HCT116 (cell line): ENCODE results near the gene RIT2. TPM values are rescaled to one million over a fixed set of nuclear protein-coding genes. Genes with fewer than 3 reads are reported as not detected.

ENCODE experiments used
- ATAC-seq: fragments of 200-7000 bp; cut with Tn5 transposase; 2 replicates; pipeline ENCODE4 v1.9.1; 2020; ENCODE audit warnings: mild to moderate bottlenecking, moderate library complexity
- BruUV-seq: library from RNA; stranded (reverse); fragments of 400-500 nt; replicated peaks from 2 replicates; lab custom pipeline; 2021; lab: Mats Ljungman, UMichigan
- CTCF ChIA-PET: fragments of 300-600 bp; sonication (Branson Sonifier 250); formaldehyde crosslinking; loops from one replicate; lab custom pipeline; 2021; ENCODE audit warnings: antibody characterized with exemption; lab: Charles Lee
- POLR2A ChIA-PET: fragments of 300-600, 350-600 bp; sonication (Branson Sonifier 250); formaldehyde crosslinking; loops from one replicate; lab custom pipeline; 2021; ENCODE audit warnings: antibody characterized with exemption; lab: Charles Lee
- RAD21 ChIA-PET, 2 experiments: fragments of 300-600 bp; sonication (Branson Sonifier 250); formaldehyde crosslinking; loops; one replicate each; lab custom pipeline; 2023; ENCODE audit warnings: low total read pairs in 2 of 2; ENCODE audit not compliant: uncharacterized antibody in 2 of 2, unreplicated experiment in 2 of 2, low non-redundant PET in 1 of 2; lab: Charles Lee
- DNase-seq: peaks from one replicate; pipeline ENCODE4 v3.0.0-alpha.2; 2010; ENCODE audit warnings: low read depth, low spot score
- H2AFZ ChIP-seq: fragments of 200-600 bp; shearing (Covaris generic), sonication (generic); 2 replicates; pipeline ENCODE4 v1.6.1; 2017; ENCODE audit warnings: low read depth, mixed run types, mixed read lengths, antibody characterized with exemption, low read length; ENCODE audit not compliant: poor library complexity, severe bottlenecking
- H3K27ac ChIP-seq: 2 replicates; pipeline ENCODE4 v1.5.1; 2012; ENCODE audit warnings: low read depth, low read length
- H3K27me3 ChIP-seq: fragments of 200-600 bp; sonication (generic); 2 replicates; pipeline ENCODE4 v1.6.1; 2016; ENCODE audit warnings: mixed run types, low read length, mixed read lengths; ENCODE audit not compliant: insufficient read depth
- H3K36me3 ChIP-seq, 2 experiments: fragments of 200-500 bp in 1 of 2; fragments of 200-600 bp in 1 of 2; sonication (Bioruptor generic) in 1 of 2; sonication (generic) in 1 of 2; 2 replicates each; pipeline versions ENCODE4 v1.5.1 to v1.6.1; 2014 to 2016; ENCODE audit warnings: low read length in 2 of 2, inconsistent platforms in 1 of 2, mixed read lengths in 1 of 2, mixed run types in 1 of 2; ENCODE audit not compliant: insufficient read depth in 2 of 2, control insufficient read depth in 1 of 2
- H3K4me1 ChIP-seq, 2 experiments: fragments of 200-600 bp in 1 of 2; sonication (generic) in 1 of 2; 2 replicates each; pipeline versions ENCODE4 v1.5.1 to v1.6.1; 2012 to 2017; ENCODE audit warnings: low read length in 2 of 2, inconsistent platforms in 1 of 2, mild to moderate bottlenecking in 1 of 2, mixed read lengths in 1 of 2, mixed run types in 1 of 2, moderate library complexity in 1 of 2; ENCODE audit not compliant: insufficient read depth in 2 of 2, control insufficient read depth in 1 of 2
- H3K4me2 ChIP-seq: fragments of 200-600 bp; sonication (generic); 2 replicates; pipeline ENCODE4 v1.6.1; 2017; ENCODE audit warnings: mixed run types, low read length, mixed read lengths
- H3K4me3 ChIP-seq, 2 experiments: fragments of 200-600 bp in 1 of 2; sonication (generic) in 1 of 2; replicated peaks in 1 of 2; 2 replicates each; pipeline ENCODE4 v1.5.1; 2011 to 2016; ENCODE audit warnings: low read length in 2 of 2, control low read depth in 1 of 2, low read depth in 1 of 2, mild to moderate bottlenecking in 1 of 2, mixed read lengths in 1 of 2, mixed run types in 1 of 2
- H3K79me2 ChIP-seq: fragments of 200-600 bp; sonication (generic); 2 replicates; pipeline ENCODE4 v1.6.1; 2017; ENCODE audit warnings: mild to moderate bottlenecking, mixed run types, low read length, moderate library complexity, mixed read lengths; ENCODE audit not compliant: insufficient read depth
- H3K9ac ChIP-seq: fragments of 200-600 bp; sonication (generic); 2 replicates; pipeline ENCODE4 v1.6.1; 2016; ENCODE audit warnings: low read length, mixed read lengths
- H3K9me2 ChIP-seq: fragments of 200-600 bp; sonication (generic), shearing (Covaris generic); 2 replicates; pipeline ENCODE4 v1.6.1; 2017; ENCODE audit warnings: mixed run types, mild to moderate bottlenecking, moderate library complexity; ENCODE audit not compliant: insufficient read depth
- H3K9me3 ChIP-seq, 2 experiments: fragments of 200-500 bp in 1 of 2; fragments of 200-600 bp in 1 of 2; sonication (Bioruptor generic) in 1 of 2; sonication (generic) in 1 of 2; 2 replicates each; pipeline ENCODE4 v1.6.1; 2014 to 2017; ENCODE audit warnings: low read length in 2 of 2, mixed read lengths in 2 of 2, inconsistent platforms in 1 of 2, low read depth in 1 of 2, mild to moderate bottlenecking in 1 of 2, mixed run types in 1 of 2, moderate library complexity in 1 of 2; ENCODE audit not compliant: control insufficient read depth in 1 of 2, insufficient read depth in 1 of 2
- H4K20me1 ChIP-seq: fragments of 200-600 bp; sonication (generic), shearing (Covaris generic); 2 replicates; pipeline ENCODE4 v1.6.1; 2017; ENCODE audit warnings: mixed run types, mild to moderate bottlenecking, moderate library complexity; ENCODE audit not compliant: insufficient read depth
- CBX3 ChIP-seq: IDR thresholded peaks from 2 replicates; pipeline ENCODE4 v1.6.1; 2012; ENCODE audit warnings: low read depth
- EGR1 ChIP-seq: IDR thresholded peaks from 2 replicates; pipeline ENCODE4 v1.6.1; 2012; ENCODE audit warnings: low read depth
- ELF1 ChIP-seq: IDR thresholded peaks from 2 replicates; pipeline ENCODE4 v1.6.1; 2012; ENCODE audit warnings: low read depth, borderline replicate concordance
- EZH2 ChIP-seq: fragments of 200-600 bp; sonication (generic); IDR thresholded peaks from 2 replicates; pipeline ENCODE4 v1.6.1; 2017; ENCODE audit warnings: antibody characterized with exemption, mixed run types
- FOSL1 ChIP-seq: IDR thresholded peaks from 2 replicates; pipeline ENCODE4 v1.6.1; 2012; ENCODE audit warnings: low read depth
- POLR2AphosphoS5 ChIP-seq: IDR thresholded peaks from 2 replicates; pipeline ENCODE4 v1.6.1; 2011; ENCODE audit warnings: mild to moderate bottlenecking, low read depth, low read length, moderate library complexity
- RAD21 ChIP-seq: IDR thresholded peaks from 2 replicates; pipeline ENCODE4 v1.6.1; 2012; ENCODE audit warnings: low read depth, mild to moderate bottlenecking
- YY1 ChIP-seq: IDR thresholded peaks from 2 replicates; pipeline ENCODE4 v1.6.1; 2011; ENCODE audit warnings: low read length, low read depth, moderate library complexity, mild to moderate bottlenecking; ENCODE audit not compliant: insufficient replicate concordance; ENCODE audit errors: extremely low read depth
- ZFX ChIP-seq: fragments of 450-650 bp; IDR thresholded peaks from 2 replicates; pipeline ENCODE4 v1.6.1; 2017
- ZNF274 ChIP-seq: fragments of 200-500 bp; sonication (Bioruptor generic); IDR thresholded peaks from 2 replicates; pipeline ENCODE4 v1.6.1; 2014; ENCODE audit warnings: mild to moderate bottlenecking, low read depth, low read length, inconsistent platforms
- intact Hi-C: fragments of 100-400 bp; cut with micrococcal nuclease; formaldehyde crosslinking; loops from 2 replicates; pipeline ENCODE4 v1.10.0; 2022
- total RNA-seq: library from RNA; stranded (reverse); gene quantifications from one replicate; pipeline ENCODE4 v1.2.1, GENCODE V29; 2021; ENCODE audit not compliant: unreplicated experiment
- TF ChIP-seq, protein P1 (sequence below): IDR thresholded peaks from 2 replicates; pipeline ENCODE4 v1.6.1; 2012
- TF ChIP-seq, protein P2 (sequence below): IDR thresholded peaks from 2 replicates; pipeline ENCODE4 v1.6.1; 2011; ENCODE audit warnings: mild to moderate bottlenecking, low read length, moderate library complexity; ENCODE audit not compliant: insufficient replicate concordance; ENCODE audit errors: extremely low read depth

The RIT2 gene
- total RNA-seq, 1 experiment from 2014 or later: not detected

DNA sequence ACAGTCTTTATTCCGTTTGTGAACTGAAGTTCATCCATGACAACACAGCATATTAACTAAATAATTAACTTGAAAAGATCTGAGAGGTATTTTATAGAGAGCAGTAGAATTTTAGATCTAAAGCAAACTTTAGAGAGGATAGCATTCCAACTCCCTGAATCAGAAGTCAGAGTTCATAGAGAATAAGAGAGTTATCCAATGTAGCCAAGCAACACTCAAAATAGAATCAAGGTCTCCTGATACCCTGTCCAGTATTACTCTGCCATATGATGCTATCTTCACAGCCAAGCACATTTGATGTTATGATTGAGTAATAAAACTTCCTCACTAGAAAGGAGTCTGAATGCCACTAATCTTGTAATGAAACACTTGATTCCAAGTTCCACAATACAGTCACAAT lies 55.5 kb downstream of the RIT2 start (continued):
- TF ChIP-seq FOSL1: no peak
- TF ChIP-seq ZFX: no peak
- TF ChIP-seq, protein P1, sequence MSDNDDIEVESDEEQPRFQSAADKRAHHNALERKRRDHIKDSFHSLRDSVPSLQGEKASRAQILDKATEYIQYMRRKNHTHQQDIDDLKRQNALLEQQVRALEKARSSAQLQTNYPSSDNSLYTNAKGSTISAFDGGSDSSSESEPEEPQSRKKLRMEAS: no peak
- TF ChIP-seq EGR1: no peak
- no peak for TF ChIP-seq ELF1
- TF ChIP-seq CBX3: no peak
- no peak for TF ChIP-seq EZH2
- TF ChIP-seq, all 23 proteins: peak for 0

DNA sequence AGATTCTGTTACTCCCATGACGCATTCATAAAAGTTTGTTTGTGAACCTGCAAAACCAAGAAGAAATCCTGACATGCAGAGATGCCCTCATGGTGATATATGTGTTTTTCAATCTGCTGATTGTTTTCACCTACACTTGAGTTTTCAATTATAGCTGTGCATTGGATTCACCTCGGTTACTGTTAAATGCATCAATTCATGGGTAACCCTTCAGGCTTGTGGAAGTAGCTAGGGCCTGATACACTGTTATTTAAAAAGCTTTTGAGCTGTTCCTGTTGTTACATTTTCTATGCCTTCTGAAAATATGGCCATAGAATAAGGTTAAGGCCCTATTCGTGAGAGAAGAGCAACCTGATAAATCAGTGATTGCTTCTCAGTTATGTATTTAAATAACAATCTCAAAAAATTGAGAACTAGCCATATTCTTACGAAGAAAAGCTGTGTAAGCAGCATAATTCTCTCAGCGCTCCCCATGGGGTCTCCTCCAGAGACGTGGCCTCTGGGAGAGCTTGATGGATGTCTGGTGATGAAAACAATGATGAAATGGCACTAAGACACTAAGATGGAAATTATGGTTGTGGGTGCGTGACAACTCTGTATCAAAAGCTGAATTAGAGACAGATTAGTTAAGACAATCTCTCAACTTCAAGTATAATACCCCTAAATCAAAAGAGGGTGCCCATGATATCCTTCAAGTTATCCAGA lies 60.5 kb downstream of the RIT2 start:
- ChIA-PET POLR2A (no interaction called here), CTCF (no interaction called here)

DNA sequence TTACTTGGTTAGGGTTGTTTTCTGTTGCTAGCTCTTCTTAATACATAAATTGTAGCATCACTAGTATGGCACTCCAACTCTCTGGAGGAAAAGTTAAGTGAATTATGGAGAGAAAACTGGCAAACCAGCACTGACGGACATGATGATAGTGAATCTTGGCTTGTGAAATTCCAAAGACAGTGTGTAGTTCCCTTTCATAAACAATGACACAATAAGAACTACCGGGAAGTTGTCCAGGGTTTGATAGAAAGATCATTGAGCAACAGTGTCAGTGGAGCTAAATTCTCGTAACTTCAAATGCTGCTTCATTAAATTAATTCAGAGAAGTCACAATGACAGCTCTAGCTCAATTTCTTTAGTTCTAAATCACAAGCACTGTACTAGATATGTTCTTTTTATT lies 66.5 kb downstream of the RIT2 start:
- Histone ChIP-seq H3K27ac (no peak overlapping the region), H3K9me3 (peaks cover 15 to 28% of the 10 kb centered on the region in 2 experiments; a peak in 3 of 4 replicates), H3K4me3 (no peak overlapping the region), H3K9ac (no peak overlapping the region), H3K4me2 (no peak overlapping the region), H2AFZ (no peak overlapping the region), H3K79me2 (no peaks in the 10 kb centered on the region), H4K20me1 (no peaks in the 10 kb centered on the region), H3K27me3 (no peaks in the 10 kb centered on the region), H3K9me2 (no peaks in the 10 kb centered on the region), H3K4me1 (no peaks in the 10 kb centered on the region), H3K36me3 (no peaks in the 10 kb centered on the region)
- CTCF ChIA-PET: no interaction called here
- no peak for TF ChIP-seq RAD21
- TF ChIP-seq YY1: no peak
- no peak for TF ChIP-seq FOSL1
- no peak for TF ChIP-seq ZNF274
- TF ChIP-seq, protein P2, sequence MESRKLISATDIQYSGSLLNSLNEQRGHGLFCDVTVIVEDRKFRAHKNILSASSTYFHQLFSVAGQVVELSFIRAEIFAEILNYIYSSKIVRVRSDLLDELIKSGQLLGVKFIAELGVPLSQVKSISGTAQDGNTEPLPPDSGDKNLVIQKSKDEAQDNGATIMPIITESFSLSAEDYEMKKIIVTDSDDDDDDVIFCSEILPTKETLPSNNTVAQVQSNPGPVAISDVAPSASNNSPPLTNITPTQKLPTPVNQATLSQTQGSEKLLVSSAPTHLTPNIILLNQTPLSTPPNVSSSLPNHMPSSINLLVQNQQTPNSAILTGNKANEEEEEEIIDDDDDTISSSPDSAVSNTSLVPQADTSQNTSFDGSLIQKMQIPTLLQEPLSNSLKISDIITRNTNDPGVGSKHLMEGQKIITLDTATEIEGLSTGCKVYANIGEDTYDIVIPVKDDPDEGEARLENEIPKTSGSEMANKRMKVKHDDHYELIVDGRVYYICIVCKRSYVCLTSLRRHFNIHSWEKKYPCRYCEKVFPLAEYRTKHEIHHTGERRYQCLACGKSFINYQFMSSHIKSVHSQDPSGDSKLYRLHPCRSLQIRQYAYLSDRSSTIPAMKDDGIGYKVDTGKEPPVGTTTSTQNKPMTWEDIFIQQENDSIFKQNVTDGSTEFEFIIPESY: no peak
- TF ChIP-seq POLR2AphosphoS5: no peak
- POLR2A ChIA-PET: no interaction called here
- no TSS peak for BruUV-seq
- DNase-seq (no peak), ATAC-seq (no peak)
- intact Hi-C loops: no loop called here
- RAD21 ChIA-PET: no interaction called here

More for the DNA sequence above, 60.5 kb downstream of the RIT2 start:
- TF ChIP-seq ZFX (no peak), POLR2AphosphoS5 (no peak)
- Histone ChIP-seq H3K9me3 (peaks cover 14 to 28% of the 10 kb centered on the region in 2 experiments; a peak in 2 of 4 replicates), H3K79me2 (no peaks in the 10 kb centered on the region), H3K9me2 (no peaks in the 10 kb centered on the region), H2AFZ (no peak overlapping the region), H4K20me1 (no peaks in the 10 kb centered on the region), H3K9ac (no peak overlapping the region), H3K27ac (no peak overlapping the region), H3K4me2 (no peak overlapping the region), H3K27me3 (no peaks in the 10 kb centered on the region), H3K4me3 (no peak overlapping the region), H3K36me3 (no peaks in the 10 kb centered on the region), H3K4me1 (no peaks in the 10 kb centered on the region)
- BruUV-seq: no TSS peak
- intact Hi-C loops: no loop called here
- ATAC-seq (no peak), DNase-seq (no peak)
- RAD21 ChIA-PET: no interaction called here
